Fibroblast of skin of right quadriceps (primary cell): ENCODE measurements around the gene PLAC8L1.
"Not testable (repeated sequence)": the region's sequence is repeated elsewhere in the genome, so short reads cannot be mapped to it uniquely, and the experiment has no call there.

ENCODE experiments used
- DNase-seq: peaks from one replicate; pipeline ENCODE4 v3.0.0-alpha.2; 2013

Gene PLAC8L1

GRCh38 chr5:146105477-146105876 lies at the start of gene PLAC8L1:
PLAC8L1 (minus strand) TSS chr5:146105577; CDS start chr5:146104311, 1,266 bp downstream.
- DNase-seq = no peak

GRCh38 chr5:146151970-146152369 lies 46.6 kb upstream of the PLAC8L1 start:
- no peak for DNase-seq

- peak; percentile 3 for DNase-seq
These were observed 32.6 kb upstream of the PLAC8L1 start for GRCh38 chr5:146137967-146138403.

GRCh38 chr5:146130440-146131045 lies 25.2 kb upstream of the PLAC8L1 start:
- DNase-seq = peak; percentile 38

GRCh38 chr5:146126068-146126467 lies 20.7 kb upstream of the PLAC8L1 start:
- no peak for DNase-seq

- no peak for DNase-seq
These were observed 19.2 kb upstream of the PLAC8L1 start for GRCh38 chr5:146124580-146124979.

GRCh38 chr5:146121451-146121850 lies 16.1 kb upstream of the PLAC8L1 start:
- DNase-seq = not testable (repeated sequence)

- no peak for DNase-seq
These were observed 12.9 kb upstream of the PLAC8L1 start for GRCh38 chr5:146118322-146118721.

GRCh38 chr5:146117216-146117615 lies 11.8 kb upstream of the PLAC8L1 start:
- not testable (repeated sequence) for DNase-seq

GRCh38 chr5:146116361-146116760 lies 11.0 kb upstream of the PLAC8L1 start:
- DNase-seq = no peak

GRCh38 chr5:146112476-146112875 lies 7.1 kb upstream of the PLAC8L1 start:
- DNase-seq = no peak

- no peak for DNase-seq
These were observed 6.0 kb upstream of the PLAC8L1 start for GRCh38 chr5:146111409-146111808.

- no peak for DNase-seq
These were observed 4.0 kb upstream of the PLAC8L1 start for GRCh38 chr5:146109379-146109778.

- DNase-seq = not testable (repeated sequence)
These were observed 3.5 kb upstream of the PLAC8L1 start for GRCh38 chr5:146108870-146109269.

GRCh38 chr5:146107901-146108300 lies 2.5 kb upstream of the PLAC8L1 start:
- DNase-seq = no peak

- DNase-seq = no peak
These were observed 1.8 kb downstream of the PLAC8L1 start for GRCh38 chr5:146103594-146103993.

- DNase-seq = no peak
These were observed 3.7 kb downstream of the PLAC8L1 start for GRCh38 chr5:146101646-146102045.

GRCh38 chr5:146098047-146098446 lies 7.3 kb downstream of the PLAC8L1 start:
- DNase-seq = no peak

GRCh38 chr5:146091881-146092280 lies 13.5 kb downstream of the PLAC8L1 start:
- no peak for DNase-seq

GRCh38 chr5:146089287-146089686 lies 16.1 kb downstream of the PLAC8L1 start:
- no peak for DNase-seq

GRCh38 chr5:146088098-146088497 lies 17.3 kb downstream of the PLAC8L1 start:
- no peak for DNase-seq

- DNase-seq = no peak
These were observed 21.0 kb downstream of the PLAC8L1 start for GRCh38 chr5:146084376-146084775.

- DNase-seq = no peak
These were observed 22.6 kb downstream of the PLAC8L1 start for GRCh38 chr5:146082798-146083197.

- peak; percentile 11 for DNase-seq
These were observed 23.8 kb downstream of the PLAC8L1 start for GRCh38 chr5:146081556-146081955.

GRCh38 chr5:146079695-146080373 lies 25.5 kb downstream of the PLAC8L1 start:
- DNase-seq = peak; percentile 38
